Stimulated activated CD4-positive, alpha-beta T cell treated with anti-CD3 and anti-CD28 coated beads, TNF-alpha, amount 100 ng/mL, for 4 hours (primary cell): Measurements from ENCODE around the gene MLLT10.
"Not testable (repeated sequence)": the region's sequence is repeated elsewhere in the genome, so short reads cannot be mapped to it uniquely, and the experiment has no call there.

Experiments used
- DNase-seq, 3 experiments: peaks; one replicate each; pipeline ENCODE4 v3.0.0-alpha.2; 2020; ENCODE audit warnings: low read depth in 3 of 3

Gene MLLT10

DNA sequence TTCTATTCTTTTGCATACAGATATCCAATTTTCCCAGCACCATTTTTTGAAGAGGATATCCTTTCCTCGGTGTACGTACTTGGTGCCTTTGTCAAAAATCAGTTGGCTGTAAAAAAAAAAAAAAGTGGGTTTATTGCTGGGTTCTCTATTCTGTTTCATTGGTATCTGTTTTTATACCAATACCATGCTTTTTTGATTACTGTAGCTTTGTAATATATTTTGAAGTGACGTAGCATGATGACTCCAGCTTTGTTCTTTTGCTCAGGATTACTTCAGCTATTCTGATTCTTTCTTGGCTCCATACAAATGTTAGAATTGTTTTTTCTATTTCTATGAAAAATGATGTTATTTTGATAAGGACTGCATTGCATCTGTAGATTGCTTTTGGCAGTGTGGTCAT, 165.5 kb downstream of the MLLT10 start:
- no peak for DNase-seq

DNA sequence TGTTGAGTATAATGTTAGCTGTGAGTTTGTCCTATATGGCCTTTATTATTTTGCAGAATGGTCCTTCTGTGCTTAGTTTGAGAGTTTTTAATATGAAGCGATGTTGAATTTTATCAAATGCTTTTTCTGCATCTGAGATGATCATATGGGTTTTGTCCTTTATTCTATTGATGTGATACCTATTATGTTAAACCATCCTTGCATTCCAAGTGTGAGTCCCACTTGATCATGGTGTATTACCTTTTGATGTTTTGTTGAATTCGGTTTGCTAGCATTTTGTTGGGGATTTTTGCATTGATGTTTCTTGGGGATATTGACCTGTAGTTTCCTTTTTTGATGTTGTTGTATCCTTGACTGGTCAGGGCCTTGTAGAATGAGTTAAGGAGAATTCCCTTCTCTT, 166.4 kb downstream of the MLLT10 start:
- DNase-seq, result no peak

DNA sequence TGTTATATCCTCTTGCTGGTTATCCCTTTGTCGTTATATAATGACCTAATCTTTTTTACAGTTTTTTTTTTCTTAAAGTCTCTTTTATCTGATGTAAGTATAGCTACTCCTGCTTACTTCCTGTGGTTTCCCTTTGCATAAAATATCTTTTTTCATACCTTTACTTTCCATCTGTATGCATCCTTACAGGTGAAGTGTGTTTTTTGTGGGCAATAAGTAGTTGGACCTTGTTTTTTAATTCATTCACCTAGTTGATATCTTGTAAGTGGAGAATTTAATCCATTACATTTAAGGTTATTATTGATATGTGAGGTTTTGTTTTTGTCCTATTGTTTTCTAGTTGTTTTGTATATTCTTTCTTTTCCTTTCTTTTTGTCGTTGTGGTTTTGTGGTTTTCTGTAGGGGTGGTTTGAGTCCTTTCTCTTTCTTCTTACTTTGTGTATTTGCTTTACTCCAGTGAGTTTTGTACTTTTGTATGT, 168.6 kb downstream of the MLLT10 start:
- DNase-seq, result no peak

DNA sequence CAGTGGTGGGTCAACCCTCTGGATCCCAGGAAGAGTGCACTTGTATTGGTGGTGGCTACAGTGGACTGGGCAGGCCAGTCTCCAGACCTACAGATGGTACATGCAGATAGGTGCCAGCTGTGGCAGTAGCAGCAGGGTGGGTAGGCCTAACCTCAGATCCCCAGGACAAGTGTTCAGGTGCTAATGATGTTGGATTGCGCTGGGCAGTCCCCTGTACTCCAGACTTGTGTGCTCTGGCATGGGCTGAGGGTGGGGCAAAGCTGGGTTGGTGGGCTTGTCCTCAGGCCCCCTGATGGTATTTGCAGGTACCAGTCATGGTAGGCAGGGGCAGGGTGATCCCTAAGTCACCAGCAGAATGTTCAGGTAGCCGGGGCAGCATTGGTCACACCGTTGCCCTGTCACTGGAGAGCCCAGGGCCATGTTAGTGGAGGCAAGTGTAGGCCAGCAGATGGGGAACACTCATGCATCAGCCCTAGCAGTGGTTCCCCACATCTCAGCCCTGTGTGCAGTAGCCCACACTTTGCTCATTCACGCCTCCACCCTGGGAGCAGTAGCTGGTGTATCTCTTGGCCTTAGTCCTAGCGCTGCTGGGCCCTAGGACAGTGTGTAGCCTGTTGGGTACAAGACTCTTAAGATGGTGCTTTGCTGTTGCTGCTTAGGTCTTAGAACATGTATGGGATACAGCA, 171.3 kb downstream of the MLLT10 start:
- DNase-seq, result no peak

DNA sequence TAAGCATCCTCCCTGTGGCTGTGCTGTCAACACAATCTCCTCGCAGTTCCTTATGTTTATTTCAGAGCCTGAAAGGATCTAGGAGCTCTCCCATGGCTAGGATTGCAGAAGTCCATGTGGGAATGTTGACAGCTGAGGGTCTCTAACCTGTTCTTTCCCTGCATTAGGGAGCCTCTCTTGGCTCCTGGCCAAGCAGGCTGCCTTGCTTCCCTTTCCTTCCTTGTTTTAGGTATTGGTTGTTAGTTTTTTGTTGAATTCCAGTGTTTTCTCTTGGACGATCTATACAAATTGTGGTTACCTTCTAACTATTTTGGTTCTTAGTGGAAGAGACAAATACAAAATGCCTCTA, 171.8 kb downstream of the MLLT10 start:
- no peak for DNase-seq

DNA sequence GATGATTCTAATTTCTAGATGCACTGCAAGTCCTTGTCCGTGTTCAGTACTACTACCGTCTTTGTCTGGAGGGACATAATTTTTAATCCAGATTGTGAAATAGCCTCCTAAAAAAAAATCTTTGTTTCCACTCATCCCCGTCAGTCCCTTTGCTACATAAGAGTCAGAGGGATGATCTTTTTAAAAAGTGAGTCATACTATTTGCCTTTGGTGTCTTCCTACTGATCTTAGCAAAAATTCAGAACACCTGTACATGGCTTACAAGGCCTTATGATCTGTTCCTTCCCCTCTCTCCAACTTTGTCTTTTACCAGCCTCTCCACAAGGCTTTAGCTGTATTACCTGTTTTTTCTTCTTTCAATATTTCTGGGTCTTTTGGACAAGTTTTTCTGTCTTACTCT, 173.5 kb downstream of the MLLT10 start:
- no peak for DNase-seq

DNA sequence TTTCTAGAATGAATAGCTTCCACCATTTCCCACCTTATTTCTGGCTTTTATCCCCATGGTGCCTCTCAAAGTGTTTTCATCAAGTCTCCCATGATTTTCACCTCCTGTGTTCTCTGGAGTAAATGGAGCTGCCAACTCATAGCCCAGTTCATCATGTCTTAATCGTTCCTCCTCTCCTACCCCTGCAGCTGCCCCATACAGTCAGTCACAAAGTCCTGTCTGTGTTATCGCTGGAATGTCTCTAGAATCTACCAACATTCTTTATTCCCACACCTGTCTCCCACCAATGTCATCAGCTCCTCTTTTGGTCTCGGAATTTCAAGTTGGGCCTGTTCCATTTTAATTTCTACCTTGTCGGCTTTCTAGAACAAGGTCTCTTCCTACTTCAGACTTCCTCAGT, 178.9 kb downstream of the MLLT10 start:
- DNase-seq, result no peak

DNA sequence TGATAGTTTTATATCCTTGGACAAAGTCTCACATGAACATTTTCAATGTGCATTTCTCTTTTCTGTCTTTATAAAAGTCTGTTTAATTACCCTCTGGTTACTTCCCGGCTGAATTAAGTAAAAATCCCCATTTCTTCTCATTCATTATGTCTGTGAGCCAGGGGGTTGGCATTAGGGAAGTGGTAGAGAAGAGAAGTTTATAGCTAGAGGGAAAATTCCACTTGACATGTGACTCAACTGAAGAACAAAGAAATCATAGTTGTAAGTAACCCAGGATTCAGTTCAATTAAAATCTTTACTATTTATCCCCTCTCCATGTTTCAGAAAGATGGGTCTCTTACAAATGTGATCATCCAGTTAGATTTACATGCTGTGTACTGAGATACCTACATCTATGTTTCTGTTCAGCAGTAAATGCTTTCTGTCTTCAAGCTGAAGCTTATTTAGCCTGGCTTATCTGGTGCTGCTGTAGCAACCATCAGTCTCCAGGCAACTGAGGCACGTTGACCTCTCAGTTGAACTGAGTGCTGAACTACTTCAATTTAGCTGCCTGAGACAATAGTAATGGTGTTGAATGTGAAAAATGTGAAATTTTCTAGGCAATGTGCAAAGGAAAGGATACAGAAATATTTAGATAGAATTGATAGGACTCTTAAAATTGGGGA, 181.6 kb downstream of the MLLT10 start:
- DNase-seq, result no peak

DNA sequence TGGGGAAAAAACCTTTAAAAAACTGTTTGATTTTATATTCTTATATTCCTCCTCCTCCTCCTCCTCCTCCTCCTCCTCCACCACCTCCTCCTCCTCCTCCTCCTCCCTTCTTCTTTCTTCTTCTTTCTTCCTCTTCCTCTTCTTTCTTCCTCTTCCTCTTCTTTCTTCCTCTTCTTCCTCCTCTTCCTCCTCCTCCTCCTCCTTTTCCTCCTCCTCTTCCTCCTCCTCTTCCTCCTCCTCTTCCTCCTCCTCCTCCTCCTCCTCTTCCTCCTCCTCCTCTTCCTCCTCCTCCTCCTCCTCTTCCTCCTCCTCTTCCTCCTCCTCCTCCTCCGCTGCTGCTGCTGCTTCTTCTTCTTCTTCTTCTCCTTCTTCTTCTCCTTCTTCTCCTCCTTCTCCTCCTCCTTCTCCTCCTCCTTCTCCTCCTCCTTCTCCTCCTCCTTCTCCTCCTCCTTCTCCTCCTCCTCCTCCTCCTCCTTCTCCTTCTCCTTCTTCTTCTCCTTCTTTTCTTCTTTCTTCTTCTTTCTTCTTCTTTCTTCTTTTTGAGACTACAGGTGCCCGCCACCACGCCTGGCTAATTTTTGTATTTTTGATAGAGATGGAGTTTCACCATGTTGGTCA, 183.5 kb downstream of the MLLT10 start:
- DNase-seq, result not testable (repeated sequence)

DNA sequence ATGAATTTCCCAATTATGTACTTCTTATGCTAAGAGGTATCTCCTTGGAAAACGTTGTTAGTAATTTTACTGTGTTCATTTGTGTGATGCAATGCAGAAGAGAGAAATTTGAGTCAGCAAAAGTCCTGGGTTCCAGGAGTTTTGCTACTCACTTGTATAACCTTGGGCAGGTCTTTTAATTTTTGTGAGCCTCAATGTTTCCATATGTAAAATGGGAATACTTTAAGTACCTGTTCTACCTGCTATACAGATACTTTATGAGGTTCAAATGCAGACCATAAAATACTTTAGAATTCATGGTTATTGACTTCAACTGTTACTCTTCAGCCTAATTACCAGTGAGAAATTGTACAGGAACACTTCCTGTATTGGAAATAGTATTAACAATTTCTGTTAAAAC, 185.5 kb downstream of the MLLT10 start:
- no peak for DNase-seq

DNA sequence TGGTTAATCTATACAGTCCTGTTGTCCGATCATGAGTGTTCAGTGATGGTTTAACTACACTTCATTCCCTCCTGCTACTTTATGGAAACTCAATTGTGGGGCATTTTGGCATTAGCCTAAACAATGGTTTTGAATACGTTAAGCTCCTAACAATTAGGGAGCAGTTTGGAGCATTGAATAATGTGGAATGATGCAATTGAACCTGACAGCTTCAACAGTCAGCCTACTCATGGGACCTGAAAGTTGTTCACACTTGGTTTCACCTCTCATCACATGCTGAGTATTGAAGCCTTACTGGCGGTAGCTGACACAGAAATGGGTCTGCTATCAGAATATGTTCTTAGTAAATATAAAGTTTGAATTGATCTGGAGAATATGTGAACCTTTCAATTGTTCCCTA, 186.1 kb downstream of the MLLT10 start:
- no peak for DNase-seq

DNA sequence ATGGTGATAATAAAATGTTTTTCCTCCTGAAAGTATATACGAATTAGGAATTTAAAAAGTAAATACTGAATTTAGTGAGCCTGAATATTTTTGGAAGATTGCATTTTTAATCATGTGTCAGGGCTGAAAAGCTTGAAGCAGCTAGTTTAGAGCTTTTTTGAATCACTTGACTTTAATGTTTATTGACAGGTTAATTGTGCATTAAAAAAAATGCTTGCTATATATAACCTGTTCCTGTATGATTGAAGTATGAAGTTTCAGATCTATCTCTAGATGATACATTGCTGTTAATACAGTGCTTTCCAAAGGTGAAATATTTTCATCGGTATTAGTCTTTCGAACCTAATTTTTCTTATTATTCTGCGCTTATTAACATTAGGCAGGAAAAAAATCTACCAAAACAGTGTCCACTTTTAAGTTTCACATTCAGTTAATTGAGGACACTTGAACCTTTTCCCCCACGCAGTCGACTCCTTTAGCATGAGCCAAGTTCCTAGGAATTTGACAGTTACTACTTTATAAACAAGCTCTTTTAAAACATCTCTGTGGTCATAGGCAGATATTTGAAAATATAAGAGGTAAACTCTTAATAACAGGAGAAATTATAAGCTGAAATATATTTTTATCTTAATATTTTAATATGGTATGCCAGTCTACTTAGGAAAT, 187.1 kb downstream of the MLLT10 start:
- no peak for DNase-seq

DNA sequence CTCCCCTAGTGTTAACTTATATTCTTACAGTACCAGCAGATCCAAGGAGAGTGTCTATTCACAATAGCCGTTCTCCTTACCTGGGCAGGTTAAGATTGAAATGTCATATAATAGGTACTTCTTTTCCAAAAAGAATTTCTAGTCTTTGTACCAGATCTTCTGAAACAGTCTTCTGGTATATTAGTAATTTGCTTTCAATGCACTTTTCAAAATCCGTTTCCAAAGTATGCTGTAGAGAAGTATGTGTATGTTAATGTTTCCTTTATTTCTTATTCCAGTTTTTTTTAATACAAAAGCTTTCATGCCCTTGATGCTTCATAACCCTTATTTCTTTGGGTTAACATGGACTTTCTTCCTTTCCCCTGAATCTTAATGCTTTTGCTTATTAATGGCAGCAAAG, 188.2 kb downstream of the MLLT10 start:
- DNase-seq, result no peak

DNA sequence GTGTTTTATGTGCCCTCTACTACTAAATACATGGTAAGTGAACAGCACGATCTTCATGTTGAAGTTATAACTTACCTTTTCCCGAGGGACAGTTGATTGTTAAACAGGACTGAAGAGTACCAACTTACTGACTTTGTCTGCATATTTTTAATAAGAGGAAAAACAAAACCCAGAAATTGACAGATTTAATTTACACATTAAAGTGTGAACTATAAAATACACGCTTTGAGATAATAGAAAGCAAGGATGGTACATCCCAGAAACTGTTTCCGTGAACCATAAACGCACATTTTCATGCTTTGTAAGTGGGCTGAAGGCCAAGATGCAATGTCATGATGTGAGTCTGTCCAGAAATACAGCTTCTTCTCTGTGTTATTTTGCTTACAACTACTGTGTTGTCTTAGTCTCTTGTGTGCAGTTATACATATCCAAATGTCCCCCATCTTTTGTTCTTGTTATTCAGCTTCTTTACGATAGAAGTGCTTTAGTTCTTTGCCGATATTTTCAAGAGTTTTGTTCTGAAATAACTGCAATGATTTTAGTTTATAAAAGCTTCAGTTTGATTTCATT, 190.1 kb downstream of the MLLT10 start:
- no peak for DNase-seq

DNA sequence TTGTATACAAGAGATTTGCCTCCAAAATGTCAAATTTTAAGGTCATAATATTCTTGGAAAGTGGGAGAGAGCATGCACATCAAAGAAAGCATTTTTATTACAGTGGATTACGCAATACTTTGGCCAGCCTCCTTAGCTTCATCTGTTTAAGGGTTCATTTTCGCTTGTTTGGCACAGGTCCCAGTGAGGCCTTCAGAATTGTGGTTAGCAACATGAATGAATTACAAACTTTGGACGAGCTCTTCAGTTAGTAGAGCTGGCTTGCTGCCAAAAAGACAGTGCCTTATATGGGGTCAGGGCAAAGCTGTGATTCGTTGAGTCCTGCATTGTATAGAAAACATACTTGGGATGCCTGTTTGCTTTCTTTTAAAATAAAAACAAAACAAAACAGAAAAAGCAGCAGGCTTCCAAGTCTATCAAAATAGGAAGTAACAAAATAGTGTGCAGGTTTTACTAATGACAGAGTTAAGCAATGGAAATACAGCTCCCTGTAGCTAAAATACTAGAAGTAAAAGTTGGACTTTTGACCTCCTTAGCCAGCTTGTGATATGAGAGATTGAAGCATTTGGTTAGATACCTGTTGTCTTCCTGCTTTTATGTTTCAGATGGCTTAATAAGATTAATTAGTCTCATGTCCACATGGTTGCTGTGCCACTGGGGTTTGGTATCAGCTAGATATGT, 190.8 kb downstream of the MLLT10 start:
- DNase-seq, result peak in 1 of 3 experiments; percentile 10

DNA sequence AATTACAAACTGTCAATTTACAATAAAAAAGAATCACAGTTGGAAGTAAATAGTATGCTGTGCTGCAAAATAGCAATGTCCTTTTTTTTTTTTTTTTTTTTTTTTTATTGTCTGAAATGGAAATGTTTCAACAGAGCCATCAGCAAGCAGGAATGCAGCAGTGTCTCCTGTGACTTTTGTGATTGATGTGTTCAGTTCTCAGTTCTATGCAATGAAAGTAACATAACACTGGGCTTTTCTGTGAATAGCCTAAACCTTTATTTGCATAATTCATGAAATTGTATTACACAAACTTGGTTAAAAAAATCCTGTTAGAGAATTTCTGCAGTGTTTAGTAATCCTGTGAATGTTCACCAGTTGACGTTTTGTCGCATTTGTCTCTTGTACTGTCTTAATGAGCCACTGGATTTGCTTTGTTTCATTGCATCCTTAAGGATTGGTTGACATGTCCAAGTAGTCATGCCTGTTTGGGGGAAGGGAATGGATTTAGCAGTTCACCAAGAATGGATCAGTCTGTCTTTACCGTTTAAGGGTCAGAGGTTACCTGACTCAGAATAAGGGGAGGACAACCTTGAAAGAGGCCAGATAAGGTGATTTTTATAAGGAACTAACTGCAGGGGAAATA, 192.7 kb downstream of the MLLT10 start:
- no peak for DNase-seq

DNA sequence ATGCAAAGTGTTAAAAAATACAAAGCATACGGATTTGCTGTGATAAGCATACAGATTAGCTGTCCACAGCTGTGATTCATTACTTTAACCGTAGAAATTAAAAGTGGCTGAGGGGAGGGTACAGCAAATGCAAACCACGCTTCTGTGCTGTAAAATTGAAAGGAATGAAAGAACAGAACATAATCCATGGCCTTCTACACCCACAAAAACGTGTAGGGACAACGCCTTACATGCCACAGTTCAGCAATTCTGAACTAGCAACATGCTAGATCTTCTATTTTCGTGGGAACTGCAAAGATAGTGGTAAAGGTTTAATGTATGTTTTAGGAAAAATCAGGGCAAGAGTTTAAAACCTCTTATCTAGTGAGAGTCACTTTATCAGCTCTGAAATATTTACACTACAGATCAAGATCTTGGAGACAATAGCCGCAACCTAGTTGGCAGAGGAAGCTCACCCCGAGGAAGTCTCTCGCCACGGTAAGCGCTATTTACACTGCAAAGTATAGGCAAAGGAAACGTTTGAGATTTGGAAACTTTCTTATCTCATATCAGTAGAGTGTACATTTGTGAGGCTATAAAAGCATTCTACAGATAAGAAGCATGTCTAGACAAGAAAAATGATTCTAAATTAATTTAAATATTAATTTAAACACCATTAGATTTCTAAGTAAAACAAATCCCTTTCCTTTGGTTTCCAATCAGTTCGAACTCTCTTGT, 193.6 kb downstream of the MLLT10 start:
- DNase-seq, result no peak

DNA sequence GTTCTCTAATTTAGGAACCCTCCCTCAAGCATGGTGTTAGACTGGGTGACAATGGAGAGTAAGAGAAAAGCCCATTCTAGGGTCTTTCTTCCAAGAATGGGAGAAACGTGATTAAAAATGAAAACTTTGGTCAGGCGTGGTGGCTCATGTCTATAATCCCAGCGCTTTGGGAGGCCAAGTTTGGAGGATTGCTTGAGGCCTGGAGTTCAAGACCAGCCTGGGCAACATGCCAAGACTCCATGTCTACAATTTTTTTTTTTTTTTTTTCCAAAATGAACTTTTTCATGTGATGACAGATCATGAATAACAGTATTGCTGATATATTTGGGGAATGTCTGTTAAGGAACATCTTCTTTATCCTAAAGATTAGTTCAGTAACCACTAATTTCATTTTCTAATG, 194.6 kb downstream of the MLLT10 start:
- no peak for DNase-seq

DNA sequence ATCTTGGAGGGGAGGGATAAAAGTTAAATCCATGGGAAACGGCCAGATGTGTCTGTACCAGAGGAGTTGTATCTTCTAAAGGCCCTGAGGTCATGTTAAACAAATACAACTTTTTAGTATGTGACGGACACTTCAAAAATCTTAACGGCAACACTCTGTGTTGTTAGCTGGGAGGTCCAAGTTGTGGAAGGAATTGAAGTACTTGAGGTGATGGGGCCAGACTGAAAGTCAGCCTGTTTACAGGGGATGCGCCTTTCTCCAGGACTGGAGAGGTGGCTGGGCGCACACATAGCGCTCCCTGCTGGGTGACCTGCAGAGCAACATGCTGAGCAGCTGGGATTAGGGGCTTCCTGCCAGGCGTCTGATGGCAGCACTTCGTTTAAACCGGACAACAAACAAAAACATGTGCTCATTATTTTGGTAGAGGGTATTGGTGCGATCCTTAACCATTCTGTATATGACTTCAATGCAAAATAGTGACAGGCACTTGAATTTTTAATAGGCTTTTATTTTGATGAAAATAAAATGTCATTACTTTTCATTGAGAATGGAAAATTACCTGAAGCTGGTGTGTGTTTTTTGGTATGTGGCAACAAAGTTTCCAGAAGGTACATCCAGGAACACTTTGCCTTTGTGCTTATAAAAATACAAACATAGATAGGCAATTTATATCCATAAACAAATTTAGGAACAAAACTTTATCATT, 198.2 kb downstream of the MLLT10 start:
- DNase-seq, result no peak

DNA sequence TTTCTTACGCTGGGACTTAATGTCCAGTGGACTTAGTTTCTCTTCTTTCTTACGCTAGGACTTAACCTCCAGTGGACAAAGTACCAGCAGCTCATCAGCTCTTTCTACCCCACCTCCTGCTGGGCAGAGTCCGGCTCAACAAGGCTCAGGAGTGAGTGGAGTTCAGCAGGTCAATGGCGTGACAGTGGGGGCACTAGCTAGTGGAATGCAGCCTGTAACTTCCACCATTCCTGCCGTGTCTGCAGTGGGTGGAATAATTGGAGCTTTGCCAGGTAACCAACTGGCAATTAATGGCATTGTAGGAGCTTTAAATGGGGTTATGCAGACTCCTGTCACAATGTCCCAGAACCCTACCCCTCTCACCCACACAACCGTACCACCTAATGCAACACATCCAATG, 199.7 kb downstream of the MLLT10 start:
- no peak for DNase-seq
